GM19455 (cell line): ENCODE measurements around the gene KRT34.
"Not testable (repeated sequence)": the region's sequence is repeated elsewhere in the genome, so short reads cannot be mapped to it uniquely, and the experiment has no call there.

ENCODE experiments used
- ATAC-seq: cut with Tn5 transposase; IDR thresholded peaks from one replicate; pipeline ENCODE4 v1.9.1; 2021; ENCODE audit not compliant: unreplicated experiment

The KRT34 gene

GRCh38 chr17:41381943-41382342 lies at the start of gene KRT34:
Gene KRT34, minus strand, starts transcription at chr17:41382306. Its CDS starts 60 bp downstream, at chr17:41382246.
- not testable (repeated sequence) for ATAC-seq

DNA sequence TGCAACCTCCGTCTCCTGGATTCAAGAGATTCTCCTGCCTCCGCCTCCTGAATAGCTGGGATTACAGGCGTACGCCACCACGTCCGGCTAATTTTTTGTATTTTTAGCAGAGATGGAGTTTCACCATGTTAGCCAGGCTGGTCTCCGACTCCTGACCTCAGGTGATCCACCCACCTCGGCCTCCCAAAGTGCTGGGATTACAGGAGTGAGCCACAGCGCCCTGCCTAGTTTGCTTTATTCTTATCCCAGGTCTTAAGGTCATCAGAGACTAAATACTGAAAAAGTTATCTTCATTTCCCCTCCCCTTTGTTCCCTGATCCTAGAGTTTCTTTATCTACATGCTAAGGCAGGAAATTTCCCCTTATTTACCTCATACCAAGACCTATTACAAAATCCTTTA lies 48.3 kb upstream of the KRT34 start:
- not testable (repeated sequence) for ATAC-seq

DNA sequence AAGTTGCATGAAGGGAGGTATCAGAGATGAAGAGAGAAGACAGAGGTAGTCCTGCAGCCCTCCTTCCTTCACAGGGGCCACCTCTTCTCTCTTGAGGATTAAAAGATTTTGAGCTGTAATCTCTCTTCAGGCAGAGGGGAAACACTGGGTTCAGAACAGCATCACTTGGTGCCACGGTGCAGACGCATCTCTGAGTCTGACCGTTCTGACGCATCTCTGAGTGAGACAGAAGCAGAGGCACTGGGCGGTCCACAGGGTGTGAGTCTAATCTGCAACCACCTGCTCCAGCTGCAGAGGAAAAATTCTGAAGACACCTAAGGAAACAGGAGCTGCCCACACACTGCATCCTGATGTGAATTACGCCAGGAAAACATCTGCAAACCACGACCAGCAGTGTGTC lies 47.6 kb upstream of the KRT34 start:
- no peak for ATAC-seq

- ATAC-seq, result no peak
These were observed 46.6 kb upstream of the KRT34 start for GRCh38 chr17:41428591-41429291.

DNA sequence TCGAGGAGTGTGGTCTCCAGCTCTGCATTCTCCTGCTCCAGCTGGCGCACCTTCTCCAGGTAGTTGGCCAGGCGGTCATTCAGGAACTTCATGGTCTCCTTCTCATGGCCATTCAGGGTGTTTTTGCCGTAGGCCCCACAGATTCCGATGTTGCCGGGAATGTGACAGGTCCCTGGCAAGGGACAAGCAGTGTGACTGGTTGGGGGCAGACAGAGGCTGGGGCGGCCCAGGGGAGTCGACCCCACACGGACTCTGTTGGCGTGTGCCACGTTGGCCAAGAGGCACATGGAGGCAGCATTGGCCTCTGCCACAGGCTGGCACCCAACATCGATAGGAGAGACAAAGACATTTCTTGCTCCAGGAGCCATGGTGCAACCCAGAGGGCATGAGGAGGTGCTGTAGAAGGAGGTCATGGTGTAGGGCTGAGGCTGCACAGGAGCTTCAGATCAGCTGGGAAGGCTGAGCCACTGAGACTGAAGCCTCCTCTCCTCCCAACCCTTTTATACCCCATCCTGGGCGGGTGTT lies 42.1 kb upstream of the KRT34 start, which contains the start of gene KRT37:
Gene KRT37 (minus strand): TSS at position 475 of the 525 bp plus-strand sequence. CDS start 62 bp downstream, at position 413.
- no peak for ATAC-seq

- not testable (repeated sequence) for ATAC-seq
These were observed 40.5 kb upstream of the KRT34 start for GRCh38 chr17:41422586-41422985.

DNA sequence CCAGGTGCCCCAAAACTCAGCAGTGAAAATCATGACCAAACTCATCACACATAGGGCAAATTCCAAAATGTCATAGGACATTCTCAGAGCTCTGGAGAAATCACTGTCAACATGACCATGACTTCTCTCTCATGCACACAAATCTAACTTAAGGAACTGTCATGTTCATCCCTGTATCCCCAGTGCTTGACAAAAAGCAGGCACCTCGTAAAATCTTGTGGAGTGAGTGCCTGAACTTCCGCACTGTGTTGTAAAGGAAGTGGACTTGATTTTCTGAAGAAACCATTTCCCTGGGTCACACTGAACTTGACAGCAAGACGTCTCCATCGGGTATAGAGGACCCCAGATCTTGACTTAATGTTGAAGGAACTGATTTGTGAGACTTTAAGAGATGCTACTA lies 39.5 kb upstream of the KRT34 start:
- ATAC-seq, result no peak

DNA sequence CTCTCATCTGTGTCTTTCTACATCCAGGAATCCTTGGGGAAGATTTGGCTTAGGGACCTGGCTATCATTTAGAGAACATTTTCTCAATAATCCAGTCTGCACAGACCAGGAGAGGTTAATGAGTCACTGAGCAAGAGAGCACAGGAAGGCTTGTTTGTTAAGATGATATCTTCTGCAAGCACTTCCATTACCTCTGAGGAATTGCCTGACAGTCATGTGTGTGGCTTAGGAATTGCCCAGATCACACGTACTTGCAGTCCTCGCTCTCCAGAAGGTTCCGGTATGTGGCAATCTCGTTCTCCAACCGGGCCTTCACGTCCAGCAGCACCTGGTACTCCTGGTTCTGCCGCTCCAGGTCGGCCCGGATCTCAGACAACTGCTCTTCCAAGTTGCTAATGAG lies 39.0 kb upstream of the KRT34 start:
- no peak for ATAC-seq

- no peak for ATAC-seq
These were observed 38.0 kb upstream of the KRT34 start for GRCh38 chr17:41420134-41420533.

- ATAC-seq, result no peak
These were observed 37.6 kb upstream of the KRT34 start for GRCh38 chr17:41419716-41420115.

- ATAC-seq, result no peak
These were observed 36.2 kb upstream of the KRT34 start for GRCh38 chr17:41418116-41418860.

- ATAC-seq, result no peak
These were observed 35.5 kb upstream of the KRT34 start for GRCh38 chr17:41417576-41418015.

DNA sequence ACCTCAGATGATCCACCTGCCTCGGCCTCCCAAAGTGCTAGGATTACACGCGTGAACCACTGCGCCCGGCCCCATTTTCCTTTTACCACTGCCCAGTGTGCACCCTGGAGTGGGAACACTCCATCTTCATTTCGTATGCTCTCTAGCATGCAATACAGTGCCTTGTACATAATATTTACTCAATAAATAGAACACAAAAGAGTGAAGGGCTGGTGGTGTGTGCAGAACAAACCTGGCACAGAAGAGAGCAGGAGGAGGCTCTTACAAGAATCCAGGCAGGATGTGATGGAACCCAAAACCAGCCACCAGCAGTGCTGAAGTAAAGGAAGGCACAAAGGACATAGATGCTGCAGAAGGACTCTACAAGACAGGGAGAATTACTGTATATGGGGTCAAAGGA lies 35.0 kb upstream of the KRT34 start:
- ATAC-seq, result no peak

DNA sequence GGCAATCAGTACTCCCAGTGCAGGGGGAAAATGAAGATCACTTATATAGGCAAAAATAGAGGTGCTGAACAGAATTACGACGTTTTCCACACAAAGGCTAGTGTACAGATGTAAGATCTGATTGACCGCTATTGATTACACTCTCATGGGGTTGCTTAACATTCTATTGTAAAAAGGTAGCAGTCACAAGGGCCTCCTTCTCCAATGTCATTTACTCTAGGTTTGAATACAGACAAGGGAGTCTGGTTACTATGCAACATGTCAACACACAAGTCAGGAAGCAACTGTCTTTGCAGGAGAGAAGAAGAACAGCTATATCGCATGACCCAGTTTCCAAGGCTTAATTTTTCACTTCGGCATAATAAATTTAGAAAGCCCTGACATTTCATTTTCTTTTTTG lies 34.4 kb upstream of the KRT34 start:
- no peak for ATAC-seq

- no peak for ATAC-seq
These were observed 33.8 kb upstream of the KRT34 start for GRCh38 chr17:41415833-41416335.

- ATAC-seq, result no peak
These were observed 33.3 kb upstream of the KRT34 start for GRCh38 chr17:41415411-41415810.

GRCh38 chr17:41413982-41414381 lies 31.9 kb upstream of the KRT34 start:
- no peak for ATAC-seq

- no peak for ATAC-seq
These were observed 31.3 kb upstream of the KRT34 start for GRCh38 chr17:41413353-41413957.

- ATAC-seq, result no peak
These were observed 29.1 kb upstream of the KRT34 start for GRCh38 chr17:41411072-41411840.

GRCh38 chr17:41407226-41407625 lies 25.1 kb upstream of the KRT34 start:
- no peak for ATAC-seq

- no peak for ATAC-seq
These were observed 24.1 kb upstream of the KRT34 start for GRCh38 chr17:41406205-41406604.
